ENCODE measurements around the gene TAAR6.
A peak's percentile ranks its signal among the peaks of the same experiment; 100 is the strongest.
"Not testable (repeated sequence)": the region's sequence is repeated elsewhere in the genome, so short reads cannot be mapped to it uniquely, and the experiment has no call there.

TAAR6 gene, protein sequence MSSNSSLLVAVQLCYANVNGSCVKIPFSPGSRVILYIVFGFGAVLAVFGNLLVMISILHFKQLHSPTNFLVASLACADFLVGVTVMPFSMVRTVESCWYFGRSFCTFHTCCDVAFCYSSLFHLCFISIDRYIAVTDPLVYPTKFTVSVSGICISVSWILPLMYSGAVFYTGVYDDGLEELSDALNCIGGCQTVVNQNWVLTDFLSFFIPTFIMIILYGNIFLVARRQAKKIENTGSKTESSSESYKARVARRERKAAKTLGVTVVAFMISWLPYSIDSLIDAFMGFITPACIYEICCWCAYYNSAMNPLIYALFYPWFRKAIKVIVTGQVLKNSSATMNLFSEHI

GRCh38 chr6:132570221-132570777, at the start of gene TAAR6:
TAAR6 (plus strand) TSS chr6:132570322; CDS start chr6:132570322, 0 bp downstream.
- DNase-seq (ENCODE audit: low spot score) = no peak

DNA sequence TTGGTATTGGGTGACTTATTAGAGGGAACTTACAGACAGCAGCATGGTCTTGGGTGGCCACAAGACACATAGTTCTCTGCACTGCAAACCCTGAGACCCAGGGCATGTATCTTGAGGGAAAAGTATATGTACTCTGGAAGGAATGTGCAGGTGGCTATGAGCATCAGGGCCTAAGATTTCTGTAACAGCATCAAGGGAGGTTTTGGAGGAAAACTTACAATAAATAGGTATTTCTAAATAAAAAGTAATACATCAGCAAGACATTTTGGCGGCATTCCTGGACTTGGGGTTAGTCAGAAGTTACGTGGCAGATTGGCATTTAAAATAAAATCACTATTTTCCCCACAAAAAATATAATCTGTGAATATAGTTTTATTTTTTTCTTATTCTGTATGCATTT, 49.2 kb upstream of the TAAR6 start:
- no peak for DNase-seq (ENCODE audit: low spot score)

DNA sequence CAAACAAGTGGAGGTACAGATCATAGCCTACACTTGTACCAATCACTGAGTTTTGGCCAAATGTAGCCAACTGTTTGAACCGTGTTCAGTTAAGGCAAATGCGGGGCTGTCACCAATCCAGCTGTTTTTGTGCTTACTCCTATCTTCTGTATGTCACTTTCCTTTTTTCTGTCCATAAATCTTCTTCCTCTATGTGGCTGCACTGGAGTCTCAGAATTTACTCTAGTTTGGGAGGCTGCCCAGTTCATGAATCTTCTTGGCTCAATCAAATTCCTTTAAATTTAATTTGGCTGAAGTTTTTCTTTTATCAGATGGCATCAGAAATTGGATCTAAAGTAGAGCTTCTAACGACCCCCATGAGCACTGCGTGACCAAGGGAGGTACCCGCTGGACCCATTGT, 45.5 kb upstream of the TAAR6 start:
- no peak for DNase-seq (ENCODE audit: low spot score)

DNA sequence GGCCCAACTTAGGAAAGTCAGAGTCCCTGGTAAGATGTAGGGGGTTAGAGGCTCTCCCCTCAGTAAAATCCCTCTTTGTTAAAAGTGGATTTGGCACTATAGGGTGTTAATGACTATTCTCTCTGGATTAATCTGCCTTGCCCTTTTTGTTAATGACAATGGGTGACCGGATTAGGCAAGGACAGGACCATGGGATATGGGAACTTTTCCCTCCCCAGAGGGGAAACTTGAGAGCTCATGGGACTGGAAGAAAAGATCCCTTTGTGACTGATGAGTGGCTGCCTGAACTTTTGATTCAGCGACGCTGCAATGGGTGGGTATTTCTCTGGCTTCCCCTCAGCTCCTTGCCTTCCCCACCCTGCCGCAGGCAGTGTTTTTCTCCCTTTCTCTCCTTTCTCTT, 44.3 kb upstream of the TAAR6 start:
- DNase-seq (ENCODE audit: low spot score) = no peak

DNA sequence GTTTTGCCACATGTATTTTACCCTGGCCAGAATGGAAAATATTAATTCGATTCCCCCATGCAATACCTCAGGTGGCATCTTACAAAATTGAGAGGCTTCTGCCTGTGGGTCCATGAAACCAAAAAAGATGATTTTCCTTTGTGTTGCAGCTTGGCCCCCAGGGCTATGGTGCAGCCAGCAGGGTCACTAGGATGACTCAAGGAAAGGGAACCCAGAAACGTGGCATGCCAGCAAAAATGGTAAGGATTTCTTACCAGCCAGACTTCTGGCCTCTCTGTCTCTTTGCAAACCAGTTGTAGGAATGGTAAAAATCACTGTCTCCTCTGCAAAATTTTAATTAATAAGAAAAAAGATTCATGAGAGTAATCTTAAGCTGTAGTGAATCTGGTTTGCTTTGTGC, 43.7 kb upstream of the TAAR6 start:
- DNase-seq (ENCODE audit: low spot score) = no peak

DNA sequence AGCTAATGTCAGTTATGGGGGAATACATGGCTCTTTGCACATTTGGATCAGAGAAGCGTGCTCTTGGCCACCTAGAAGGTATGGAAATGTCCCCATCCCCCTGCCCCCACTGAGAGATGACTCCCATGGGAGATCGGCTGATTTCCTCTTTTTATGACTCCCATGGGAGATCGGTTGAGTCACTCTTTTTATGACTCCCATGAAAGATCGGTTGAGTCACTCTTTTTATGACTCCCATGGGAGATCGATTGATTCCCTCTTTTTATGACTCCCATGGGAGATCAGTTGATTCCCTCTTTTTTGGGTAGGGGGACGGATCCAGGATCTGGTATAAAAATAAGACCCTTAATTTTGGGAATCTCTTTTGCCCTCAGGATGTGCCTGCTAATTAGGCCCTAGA, 42.3 kb upstream of the TAAR6 start:
- peak; percentile 18 for DNase-seq (ENCODE audit: low spot score)

GRCh38 chr6:132530293-132530974, 39.7 kb upstream of the TAAR6 start:
- no peak for DNase-seq (ENCODE audit: low spot score)

DNA sequence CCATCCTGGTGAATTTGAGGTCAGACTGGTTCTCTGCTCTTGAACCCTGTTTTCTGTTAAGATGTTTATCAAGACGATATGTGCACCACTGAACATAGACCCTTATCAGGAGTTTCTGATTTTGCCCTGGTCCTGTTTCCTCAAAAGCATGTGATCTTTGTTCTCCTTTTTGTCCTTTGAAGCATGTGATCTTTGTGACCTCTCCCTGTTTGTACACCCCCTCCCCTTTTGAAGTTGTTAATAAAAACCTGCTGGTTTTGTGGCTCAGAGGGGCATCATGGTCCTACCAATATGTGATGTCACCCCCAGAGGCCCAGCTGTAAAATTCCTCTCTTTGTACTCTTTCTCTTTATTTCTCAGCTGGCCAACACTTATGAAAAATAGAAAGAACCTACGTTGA, 35.6 kb upstream of the TAAR6 start:
- DNase-seq (ENCODE audit: low spot score) = not testable (repeated sequence)

DNA sequence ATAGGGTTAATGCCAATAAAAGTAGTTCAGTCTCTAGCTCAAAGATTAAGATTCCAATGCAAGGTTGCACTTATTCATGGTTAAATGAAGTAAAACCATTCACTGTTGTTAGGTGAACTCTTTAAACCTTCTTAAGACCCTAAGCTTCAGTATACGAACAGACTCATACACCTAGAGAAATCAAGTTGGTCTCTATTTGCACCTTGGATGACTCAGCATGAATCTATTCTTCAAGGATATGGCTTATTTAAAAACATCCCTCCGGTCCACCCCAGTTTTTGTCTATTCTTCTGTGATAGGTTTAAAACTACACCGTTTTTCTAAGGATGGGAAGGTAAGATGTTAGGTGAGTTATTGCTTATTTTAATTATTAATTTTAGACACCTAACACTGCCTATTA, 33.0 kb upstream of the TAAR6 start:
- no peak for DNase-seq (ENCODE audit: low spot score)

- DNase-seq (ENCODE audit: low spot score) = no peak
These were observed 32.1 kb upstream of the TAAR6 start, which contains the start of gene TAAR9 for GRCh38 chr6:132537977-132538376. TAAR9 (plus strand) TSS chr6:132538277; CDS start chr6:132538290, 13 bp downstream.

- DNase-seq (ENCODE audit: low spot score) = no peak
These were observed 25.3 kb upstream of the TAAR6 start for GRCh38 chr6:132544826-132545225.

DNA sequence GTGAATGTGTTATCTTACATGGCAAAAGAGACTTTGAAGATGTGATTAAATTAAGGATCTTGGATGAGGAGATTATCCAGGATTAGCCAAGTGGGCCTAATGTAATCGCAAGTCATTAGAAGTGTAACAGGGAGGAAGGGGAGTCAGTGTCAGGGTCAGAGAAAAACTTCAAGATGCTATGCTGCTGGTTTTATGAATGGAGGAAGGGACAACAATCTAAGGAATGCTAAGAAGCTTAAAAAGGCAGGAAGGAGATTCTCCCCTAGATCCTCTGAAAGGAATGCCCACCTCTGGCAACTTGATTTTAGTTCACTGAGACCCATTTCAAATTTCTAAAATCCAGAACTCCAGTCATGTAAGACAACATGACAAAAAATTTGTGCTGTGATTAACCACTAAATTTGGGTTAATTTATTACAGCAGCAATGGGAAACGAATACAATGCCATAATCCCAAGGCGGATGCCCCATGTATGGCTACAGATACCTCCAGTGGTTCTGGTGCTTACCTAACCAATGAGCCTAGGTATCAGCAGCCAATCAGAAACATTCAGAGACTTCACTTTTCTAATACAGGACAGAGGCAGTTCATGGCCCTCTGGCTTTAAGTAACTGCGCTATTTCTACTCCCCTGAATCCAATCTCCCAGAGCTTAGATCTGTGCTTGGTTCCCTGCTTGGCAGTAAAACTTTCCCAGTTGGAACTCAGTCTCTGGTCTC, 21.2 kb upstream of the TAAR6 start:
- DNase-seq (ENCODE audit: low spot score) = no peak

DNA sequence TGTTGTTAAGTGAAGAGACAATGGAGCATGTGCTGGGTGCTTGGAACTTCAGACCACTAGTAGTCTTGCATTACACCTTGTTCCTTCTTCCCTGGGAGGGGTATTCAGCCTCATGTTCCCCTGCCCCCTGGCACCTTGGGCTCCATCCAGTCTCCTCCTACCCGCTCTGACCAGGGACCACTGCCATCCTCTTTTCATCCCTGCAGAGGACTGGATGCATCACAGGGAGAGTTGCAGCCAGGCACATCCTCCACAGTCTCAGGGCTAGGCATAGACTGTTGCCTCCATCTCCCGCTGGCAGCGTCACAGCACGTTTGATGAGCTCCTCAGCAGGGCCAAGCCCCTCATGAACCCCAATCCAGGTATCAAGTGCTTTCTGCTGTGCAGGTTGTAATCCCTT, 18.9 kb upstream of the TAAR6 start:
- no peak for DNase-seq (ENCODE audit: low spot score)

DNA sequence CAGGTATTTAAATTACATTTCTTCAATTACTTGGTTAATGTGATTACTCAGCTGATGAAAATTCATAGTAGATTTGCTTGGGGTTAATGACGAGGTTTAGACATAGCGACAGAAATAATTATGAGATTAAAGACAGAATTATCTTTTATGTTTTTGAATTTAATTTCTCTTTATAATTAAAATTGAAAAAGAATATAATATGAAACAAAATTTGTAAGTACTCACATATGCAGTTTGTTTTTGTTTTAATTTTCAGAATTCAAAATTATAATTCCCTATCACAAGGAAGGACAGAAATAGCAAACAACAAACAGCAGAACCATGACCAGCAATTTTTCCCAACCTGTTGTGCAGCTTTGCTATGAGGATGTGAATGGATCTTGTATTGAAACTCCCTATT, 17.8 kb upstream of the TAAR6 start, which contains the start of gene TAAR8:
Gene TAAR8, plus strand, starts transcription at position 301 of the 400 bp plus-strand sequence. Its CDS starts 21 bp downstream, at position 322.
- DNase-seq (ENCODE audit: low spot score) = no peak

DNA sequence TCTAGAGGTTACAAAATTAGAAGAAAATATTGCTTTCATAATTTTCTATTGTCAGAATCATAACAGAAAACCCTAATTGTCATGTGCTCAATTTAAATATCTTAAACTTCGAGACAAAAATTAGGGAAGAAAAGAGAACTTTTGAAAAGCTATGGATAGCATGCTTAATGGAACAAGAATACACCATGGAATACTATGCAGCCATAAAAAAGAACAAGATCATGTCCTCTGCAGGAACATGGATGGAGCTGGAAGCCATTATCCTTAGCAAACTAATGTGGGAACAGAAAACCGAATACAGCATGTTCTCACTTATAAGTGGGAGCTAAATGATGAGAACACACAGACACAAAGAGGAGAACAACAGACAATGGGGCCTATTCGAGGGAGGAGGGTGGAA, 10.0 kb upstream of the TAAR6 start:
- not testable (repeated sequence) for DNase-seq (ENCODE audit: low spot score)

DNA sequence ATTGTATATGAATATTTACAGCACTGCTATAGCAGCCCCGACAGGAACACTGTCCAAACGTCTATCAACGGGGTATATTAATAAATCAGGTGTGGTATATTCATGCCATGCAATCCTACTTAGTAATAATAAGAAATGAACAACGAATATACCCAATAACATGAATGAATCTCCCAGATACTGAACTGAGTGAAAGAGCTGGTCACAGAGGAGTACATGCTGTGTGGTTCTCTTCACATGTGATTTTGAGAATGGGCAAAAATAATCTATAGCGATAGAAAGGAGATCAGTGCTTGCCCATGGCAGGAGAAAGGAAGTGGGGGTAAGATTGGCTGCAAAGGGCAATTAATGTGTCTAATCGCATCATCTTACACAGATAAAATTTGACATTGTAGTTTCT, 3.7 kb upstream of the TAAR6 start:
- DNase-seq (ENCODE audit: low spot score) = no peak

GRCh38 chr6:132567566-132567965, 2.6 kb upstream of the TAAR6 start:
- DNase-seq (ENCODE audit: low spot score) = no peak

- DNase-seq (ENCODE audit: low spot score) = no peak
These were observed 1.5 kb upstream of the TAAR6 start for GRCh38 chr6:132568611-132569010.

DNA sequence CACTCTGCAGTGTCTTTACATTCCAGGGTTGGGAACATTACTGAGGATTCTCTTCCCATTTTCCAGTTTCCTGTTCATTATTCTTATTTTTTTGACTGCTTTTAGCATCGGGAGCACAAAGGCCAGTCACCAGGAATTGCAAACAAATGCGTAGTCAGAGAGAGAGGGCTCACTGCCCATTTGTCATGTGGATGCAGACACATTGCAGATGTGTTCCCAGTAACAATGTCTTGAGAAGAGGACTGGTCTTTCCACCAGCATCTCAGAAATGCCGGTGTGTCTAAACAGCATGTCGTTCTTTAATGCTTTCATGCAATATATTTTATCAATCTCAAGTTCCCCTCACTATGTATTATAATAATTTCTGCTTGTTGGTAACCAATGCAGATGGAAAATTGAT, 952 bp upstream of the TAAR6 start:
- no peak for DNase-seq (ENCODE audit: low spot score)

DNA sequence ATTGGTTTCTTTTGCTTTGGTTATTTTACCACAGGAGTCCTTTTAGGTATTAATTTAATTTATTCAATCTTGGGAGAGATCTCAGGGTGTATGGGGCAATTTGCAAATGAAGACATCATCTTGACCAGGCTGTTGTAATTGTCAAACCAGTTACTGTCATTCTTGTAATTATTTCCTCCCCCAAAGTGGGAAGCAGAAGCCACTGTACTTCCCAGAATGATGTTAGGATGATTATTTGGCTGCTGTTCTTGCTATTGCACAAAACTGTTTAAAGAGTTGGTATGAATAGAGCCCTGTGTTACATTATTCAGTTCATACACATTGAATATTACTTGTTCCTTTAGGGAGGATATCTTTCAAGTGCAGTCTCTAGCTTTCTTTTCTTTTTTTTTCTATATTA, 1.7 kb downstream of the TAAR6 start:
- no peak for DNase-seq (ENCODE audit: low spot score)

DNA sequence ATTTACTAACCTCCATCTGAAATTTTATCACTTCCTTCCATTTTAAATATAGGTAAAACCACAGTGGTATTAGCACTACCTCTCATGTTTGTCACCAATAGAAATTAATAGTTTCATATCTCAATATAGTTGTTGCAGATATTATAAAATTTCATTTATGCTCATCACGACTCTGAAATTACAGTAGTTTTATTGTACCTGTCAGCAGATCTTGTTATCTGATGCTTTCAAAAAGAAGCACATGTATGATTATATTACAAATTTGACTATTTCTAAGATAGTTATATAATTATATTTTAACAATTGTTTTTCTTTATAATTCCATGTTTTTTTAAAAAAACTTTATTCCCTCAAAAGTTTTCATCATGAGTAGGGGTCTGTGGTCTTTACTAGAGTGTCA, 14.6 kb downstream of the TAAR6 start:
- no peak for DNase-seq (ENCODE audit: low spot score)

DNA sequence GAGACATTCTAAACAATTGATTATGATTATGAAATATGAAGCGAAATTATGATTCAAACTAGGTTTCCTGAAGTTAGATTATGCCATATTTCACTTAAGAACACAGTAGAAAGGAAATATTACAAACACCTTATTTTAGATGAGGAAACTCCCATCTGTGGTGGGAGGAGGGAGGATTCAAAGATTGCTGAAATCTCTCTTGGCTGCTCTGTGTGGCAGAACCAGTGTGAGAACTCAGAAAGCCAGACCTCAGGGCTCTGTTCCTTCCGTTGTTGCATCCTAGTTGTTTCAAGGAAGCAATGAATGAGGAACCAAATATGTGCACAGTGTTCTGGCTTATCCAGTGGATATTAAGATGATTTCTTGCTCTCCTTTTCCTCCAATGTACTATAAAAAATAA, 17.3 kb downstream of the TAAR6 start:
- DNase-seq (ENCODE audit: low spot score) = no peak

DNA sequence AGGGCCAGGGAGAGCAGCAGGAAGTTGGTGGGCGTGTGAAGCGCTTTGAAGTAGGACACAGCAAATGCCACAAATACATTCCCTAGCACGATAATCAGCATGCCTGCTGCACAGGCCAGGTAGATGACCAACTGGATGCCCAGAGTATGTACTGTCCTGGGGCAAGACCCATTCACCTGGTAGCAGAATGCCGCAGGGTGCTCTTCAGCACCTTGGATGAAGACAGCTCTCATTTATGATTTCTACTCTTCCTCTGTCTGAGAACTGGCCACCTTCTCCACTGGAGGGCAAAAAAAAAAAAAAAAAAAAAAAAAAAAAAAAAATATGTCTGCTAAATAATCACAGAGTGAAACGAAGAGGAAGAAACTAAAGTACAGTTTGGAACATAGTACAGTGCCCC, 19.3 kb downstream of the TAAR6 start, which contains the start of gene TAAR5:
Gene TAAR5, minus strand, starts transcription at position 288 of the 400 bp plus-strand sequence. Its CDS starts 55 bp downstream, at position 233.
- no peak for DNase-seq (ENCODE audit: low spot score)

Data from COLO829 (cell line).